NCI-H2171 (cell line): ENCODE data around the gene GNA12.

Experiments used
- DNase-seq: peaks from one replicate; lab custom pipeline; 2025; lab: John Stamatoyannopoulos, UW

Gene GNA12

DNA sequence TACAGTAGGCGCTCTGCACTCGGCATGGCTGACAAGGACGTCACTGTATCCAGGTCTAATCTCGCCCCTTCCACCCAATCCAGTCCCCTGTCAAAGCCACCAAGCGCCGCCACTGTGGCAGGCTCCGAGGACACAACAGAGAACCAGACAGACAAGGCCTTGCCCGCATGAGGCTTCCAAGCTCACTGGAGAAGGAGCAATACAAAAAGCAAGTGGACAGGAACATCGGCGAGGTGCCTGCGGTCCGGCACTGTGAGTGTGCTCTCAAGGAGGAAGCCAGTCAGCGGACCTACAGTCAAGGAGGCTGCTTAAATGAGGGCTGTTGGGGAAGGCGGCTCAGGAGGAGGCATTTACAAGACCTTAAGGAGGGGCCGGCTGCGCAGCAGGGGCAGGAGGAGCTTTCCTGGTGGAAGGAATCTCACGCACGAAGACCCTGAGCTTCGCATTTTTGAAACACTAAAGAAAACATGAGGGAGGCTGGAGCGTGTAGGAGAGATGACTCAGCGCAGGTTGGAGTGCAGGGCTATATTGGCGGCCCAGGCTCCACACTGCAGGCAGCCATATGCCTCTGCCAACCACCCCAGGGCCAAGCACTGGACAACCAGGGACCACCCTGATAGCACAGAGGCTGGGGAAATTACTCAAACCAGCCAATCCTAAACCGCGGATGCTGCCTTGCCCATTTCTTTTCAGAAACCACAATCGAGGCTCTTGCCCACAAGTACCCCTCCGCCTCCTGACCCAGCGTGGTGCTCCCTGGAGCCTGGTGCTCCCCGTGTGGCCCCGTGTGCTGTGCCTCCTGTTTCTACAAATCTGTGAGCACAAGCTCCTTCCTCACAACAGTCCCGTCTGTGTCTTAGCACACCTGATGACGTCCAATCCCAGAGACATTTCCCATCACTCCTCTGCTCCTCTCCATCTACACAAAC is 28.9 kb downstream of the GNA12 start:
- no peak for DNase-seq

DNA sequence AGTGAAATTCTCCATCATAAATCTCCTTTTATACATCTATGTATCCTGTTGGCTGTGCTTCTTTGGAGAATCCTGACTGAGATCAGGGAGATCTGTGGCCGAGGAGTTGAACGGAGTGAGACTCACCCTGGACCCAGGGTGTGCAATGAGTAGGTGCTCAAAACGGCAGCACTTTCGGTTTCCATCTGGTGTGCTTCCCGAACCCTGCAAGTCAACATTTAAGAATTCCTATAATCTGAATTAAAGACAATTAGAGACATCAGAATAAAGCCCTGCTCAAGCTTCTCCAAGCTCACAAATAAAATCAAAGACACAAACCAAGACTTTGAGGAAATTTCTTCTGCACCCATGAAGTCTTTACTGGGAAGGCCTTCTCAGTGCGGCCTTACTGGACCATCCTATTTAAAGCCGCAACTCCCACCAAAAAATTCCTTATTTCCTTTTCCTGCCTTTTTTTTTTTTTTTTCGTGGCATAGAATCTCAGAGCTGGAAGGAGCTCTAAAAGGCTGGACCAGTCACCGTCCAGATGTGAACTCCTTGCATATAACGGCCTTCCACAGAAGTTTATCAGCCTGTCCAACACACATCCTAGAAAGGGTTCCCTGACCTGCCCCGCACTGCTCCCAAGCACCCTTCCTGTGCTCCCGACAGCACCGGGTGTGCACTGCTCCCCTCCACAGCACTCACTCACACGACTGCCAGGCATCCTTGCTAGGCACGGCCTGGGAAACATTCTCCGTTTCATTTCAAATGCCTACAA is 29.7 kb downstream of the GNA12 start:
- DNase-seq = no peak

GRCh38 chr7:2813350-2814185 is 30.5 kb downstream of the GNA12 start:
- DNase-seq = no peak

GRCh38 chr7:2812831-2813230 is 31.3 kb downstream of the GNA12 start:
- no peak for DNase-seq

DNA sequence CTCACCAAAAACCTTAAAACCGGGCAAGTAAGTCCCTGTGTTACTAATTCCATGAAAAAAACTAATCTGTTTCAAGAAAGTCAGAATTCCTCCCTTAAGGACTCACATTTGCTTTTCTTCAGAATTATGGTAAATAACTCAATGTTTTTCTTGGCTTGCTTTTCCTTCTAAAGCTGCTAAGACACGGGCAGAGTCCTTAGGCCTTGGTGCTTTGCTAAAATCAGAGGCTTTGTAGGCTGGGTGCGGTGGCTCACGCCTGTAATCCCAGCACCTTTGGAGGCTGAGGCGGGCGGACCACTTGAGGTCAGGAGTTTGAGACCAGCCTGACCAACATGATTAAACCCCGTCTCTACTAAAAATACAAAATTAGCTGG is 32.0 kb downstream of the GNA12 start:
- DNase-seq = no peak

DNA sequence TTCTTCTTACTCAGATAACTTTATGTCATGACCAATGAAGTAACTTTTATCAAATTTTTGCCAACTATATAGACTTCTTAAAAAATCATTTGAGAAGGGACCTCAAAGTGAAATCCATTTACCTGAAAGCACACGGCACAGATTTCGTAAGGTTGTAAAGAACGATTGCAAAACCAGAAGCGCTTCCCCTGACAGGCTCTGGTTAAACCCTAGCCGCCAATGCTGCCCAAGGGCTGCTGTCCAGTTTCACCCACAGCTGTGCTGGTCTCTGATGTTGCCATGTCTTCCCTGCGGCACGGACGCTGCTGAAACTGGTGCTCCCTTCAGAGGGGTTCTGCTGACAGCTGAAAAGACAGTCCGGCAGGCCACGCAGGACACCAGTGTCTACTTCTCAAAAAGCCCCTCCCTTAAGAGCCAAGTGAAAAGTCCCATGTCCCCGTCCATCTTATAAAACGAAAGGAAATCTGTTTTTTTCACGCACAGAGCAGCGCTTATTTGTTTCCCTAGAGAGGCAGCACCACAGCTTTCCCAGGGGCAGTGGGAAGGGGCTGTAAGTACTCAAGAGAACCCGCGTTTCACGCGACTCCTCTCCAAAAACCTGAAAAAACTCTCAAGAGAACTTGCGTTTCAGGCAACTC is 32.5 kb downstream of the GNA12 start:
- DNase-seq = no peak

DNA sequence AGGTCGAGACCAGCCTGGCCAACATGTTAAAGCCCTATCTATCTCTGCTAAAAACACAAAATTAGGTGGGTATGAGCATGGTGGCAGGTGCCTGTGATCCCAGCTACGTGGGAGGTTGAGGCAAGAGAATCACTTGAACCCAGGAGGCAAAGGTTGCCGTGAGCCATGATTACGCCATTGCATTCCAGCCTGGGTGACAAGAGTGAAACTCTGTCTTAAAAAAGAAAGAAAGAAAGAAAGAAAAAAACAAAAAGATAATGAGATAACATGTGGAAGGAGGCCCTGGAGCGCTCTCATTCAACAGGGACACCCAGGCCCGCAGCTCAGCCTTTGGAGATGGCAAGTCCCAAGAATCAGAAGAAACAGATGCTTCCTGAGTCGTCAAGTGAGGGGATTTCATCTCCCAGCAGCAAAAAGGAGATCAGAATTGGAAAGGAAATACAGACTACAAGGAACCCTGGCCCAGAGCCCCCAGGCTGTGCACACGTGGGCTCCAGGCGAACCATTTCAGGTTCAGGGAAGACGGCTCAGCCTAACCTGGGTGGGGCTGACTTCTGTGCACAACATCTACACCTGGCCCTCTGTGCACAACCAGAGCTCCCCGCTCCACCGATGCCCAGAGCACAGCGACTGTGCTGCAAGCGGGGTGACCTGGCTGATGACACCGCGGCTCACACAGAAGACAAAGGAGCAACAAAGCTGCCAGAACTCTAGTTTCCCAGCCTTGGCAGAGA is 33.3 kb downstream of the GNA12 start:
- DNase-seq = no peak

DNA sequence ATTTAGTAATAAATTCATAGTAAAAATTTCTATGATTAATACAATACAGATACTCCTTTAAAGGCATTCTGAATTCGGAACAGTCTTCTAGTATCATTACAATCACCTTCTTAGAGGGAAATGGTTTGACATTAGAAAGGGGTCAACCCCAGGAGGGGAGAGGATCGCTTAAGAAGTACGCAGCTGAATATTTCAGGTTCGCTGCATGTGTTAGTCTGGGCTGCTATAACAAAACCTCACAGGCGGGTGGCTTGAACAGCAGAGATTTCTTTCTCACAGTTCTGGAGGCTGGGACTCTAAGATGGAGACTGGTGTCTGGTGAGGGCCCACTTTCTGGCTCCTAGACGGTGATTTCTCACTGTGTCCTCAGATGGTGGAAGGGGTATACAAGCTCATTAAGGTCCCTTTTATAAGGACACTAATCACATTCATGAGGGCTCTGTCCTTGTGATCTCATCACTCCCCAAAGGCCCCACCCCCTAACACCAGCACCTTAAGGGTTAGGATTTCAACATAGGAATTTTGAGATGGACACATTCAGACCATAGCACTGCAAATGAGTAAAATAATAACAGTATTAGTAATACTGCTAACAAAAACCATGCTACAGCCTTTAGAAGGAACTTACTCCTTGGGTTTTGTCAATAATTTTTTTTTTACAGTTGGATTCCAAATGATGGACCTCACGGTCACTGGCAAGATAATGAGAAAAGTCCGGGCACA is 34.0 kb downstream of the GNA12 start:
- DNase-seq = no peak

DNA sequence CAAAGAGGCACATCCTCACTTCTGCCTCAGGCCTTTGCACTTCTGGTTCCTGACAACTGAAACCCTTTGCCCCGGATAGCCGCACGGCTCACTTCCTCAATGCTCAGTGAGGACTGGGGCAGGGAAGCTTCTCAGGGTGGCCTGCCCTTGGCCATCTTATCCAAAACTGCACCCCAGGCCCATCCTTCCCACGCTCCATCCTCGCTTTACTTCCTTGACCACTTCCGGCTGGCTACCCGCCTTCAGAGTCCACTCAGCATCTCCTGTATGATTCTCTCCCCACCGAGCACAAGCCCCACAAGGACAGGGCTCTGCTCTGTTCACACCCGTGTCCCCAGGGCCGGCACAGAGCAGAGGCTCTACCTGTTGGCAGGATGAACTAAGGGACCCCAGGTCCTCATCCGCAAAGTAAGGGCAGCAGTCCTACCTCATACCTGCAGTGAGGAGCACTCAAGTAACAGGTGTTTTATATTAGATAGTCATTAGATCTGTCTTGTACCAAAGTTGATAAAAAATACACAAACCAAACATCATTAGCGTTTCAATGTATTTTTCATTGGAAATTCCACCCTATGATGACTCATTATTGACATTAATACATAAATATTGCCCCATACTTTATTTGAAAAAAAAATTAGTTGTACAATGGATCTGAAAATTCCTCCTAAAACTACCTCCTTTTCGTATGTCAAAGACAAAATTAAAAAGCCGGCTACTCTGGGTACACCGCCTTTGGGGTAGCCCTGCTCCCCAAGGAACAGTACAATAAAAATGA is 35.0 kb downstream of the GNA12 start:
- DNase-seq = no peak

GRCh38 chr7:2807845-2808772 is 36.0 kb downstream of the GNA12 start:
- no peak for DNase-seq

- no peak for DNase-seq
Measured at GRCh38 chr7:2807460-2807844, 36.7 kb downstream of the GNA12 start.

DNA sequence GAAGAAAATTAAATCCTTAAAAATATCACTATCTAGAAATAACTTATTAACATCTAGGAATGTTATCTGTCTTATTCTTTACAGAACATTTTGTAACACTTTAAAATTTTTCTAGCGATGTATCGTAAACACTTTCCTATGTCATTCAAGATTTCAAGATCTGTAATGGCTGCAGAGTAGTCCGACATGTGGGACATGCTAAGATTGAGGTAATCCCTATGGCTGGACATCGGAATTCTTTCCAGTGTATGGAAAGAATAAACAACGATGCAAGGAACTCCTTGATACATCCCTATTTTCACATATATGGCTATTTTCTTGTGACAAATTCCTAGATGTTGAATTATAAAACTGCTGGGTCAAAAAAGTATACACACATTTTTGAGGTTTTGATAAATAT is 37.5 kb downstream of the GNA12 start:
- DNase-seq = no peak

GRCh38 chr7:2805213-2805944 is 38.7 kb downstream of the GNA12 start:
- DNase-seq = no peak

DNA sequence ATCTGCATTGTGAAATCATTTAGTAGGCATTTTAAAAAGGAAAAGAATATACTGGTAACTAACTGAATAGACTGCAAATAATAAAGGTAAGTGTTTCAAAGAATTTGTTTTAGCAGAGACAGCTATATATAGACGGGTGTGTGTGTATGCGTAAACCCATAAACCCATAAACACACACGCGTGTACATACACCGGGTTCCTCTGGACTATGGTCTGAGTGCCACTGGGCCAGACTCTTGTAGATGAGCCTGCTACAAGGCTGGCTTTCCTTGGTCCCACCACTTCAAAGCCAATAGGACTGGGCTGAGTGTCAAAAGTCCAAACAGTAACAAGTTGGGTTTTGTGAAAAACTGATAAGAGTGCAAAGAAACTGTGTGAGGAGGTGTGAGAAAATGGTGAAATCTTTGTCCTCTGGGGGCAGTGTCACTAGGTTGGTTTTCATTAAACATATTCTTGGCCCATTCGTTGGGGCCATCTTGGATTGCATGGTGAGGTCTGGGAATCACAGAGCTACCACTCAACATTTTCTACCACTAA is 39.8 kb downstream of the GNA12 start:
- no peak for DNase-seq

GRCh38 chr7:2803755-2804154 is 40.4 kb downstream of the GNA12 start:
- DNase-seq = no peak

- DNase-seq = no peak
Measured at GRCh38 chr7:2803342-2803692, 40.8 kb downstream of the GNA12 start.

GRCh38 chr7:2802504-2803341 is 41.4 kb downstream of the GNA12 start:
- no peak for DNase-seq
